ENCODE results near the gene PSMB11.

GRCh38 chr14:23015618-23016017 lies 26.4 kb upstream of the PSMB11 start:
- TF ChIP-seq IKZF1 (conservative IDR thresholded peaks at IDR 0.05) (no peak), EZH2 (IDR thresholded peaks at IDR 0.05; ENCODE audit: borderline replicate concordance, control insufficient read depth, low read depth, low read length) (no peak), WRNIP1 (IDR thresholded peaks at IDR 0.05; ENCODE audit: borderline replicate concordance, low read depth, low read length) (no peak), YY1 (IDR thresholded peaks at IDR 0.05; ENCODE audit: low read depth, low read length) (no peak), SPI1 (IDR thresholded peaks at IDR 0.05; ENCODE audit: borderline replicate concordance, insufficient read depth, low read depth, low read length) (no peak), CTCF (IDR thresholded peaks at IDR 0.05 in 2 of 3, conservative IDR thresholded peaks at IDR 0.05 in 1 of 3; ENCODE audit: control insufficient read depth in 2 of 3, extremely low read depth in 1 of 3, insufficient read depth in 1 of 3, low read depth in 3 of 3, low read length in 3 of 3) (no peak), POLR2AphosphoS5 (IDR thresholded peaks at IDR 0.05; ENCODE audit: low read length) (no peak), MAX (IDR thresholded peaks at IDR 0.05; ENCODE audit: low read depth, low read length) (no peak), HDAC6 (IDR thresholded peaks at IDR 0.05; ENCODE audit: unreplicated experiment) (no peak), ATF2 (IDR thresholded peaks at IDR 0.05; ENCODE audit: low read length) (no peak), MXI1 (IDR thresholded peaks at IDR 0.05; ENCODE audit: low read depth, low read length) (no peak)
